ENCODE results near the gene POLE.

- TF ChIP-seq EZH2 (IDR thresholded peaks at IDR 0.05) (no peak), POLR2AphosphoS5 (IDR thresholded peaks at IDR 0.05; ENCODE audit: borderline replicate concordance, low read depth, low read length) (no peak)
Measured at GRCh38 chr12:132675757-132676432, 11.2 kb downstream of the POLE start.

Data from SK-N-MC (cell line).